ENCODE data around the gene CLEC10A. TPM values are rescaled to one million over a fixed set of nuclear protein-coding genes. Genes with fewer than 3 reads are reported as not detected.

The CLEC10A gene
- total RNA-seq, 1 experiment from 2014 or later = not detected

- Histone ChIP-seq H3K4me3 (no peak overlapping the region), H3K4me1 (replicated peaks) (no peaks in the 10 kb centered on the region), H3K27me3 (replicated peaks) (peaks cover 4% of the 10 kb centered on the region; the same call in 1 of the 2 replicates), H3K27ac (no peak overlapping the region), H3K36me3 (no peaks in the 10 kb centered on the region), H3K9me3 (replicated peaks) (no peaks in the 10 kb centered on the region)
- no peak for DNase-seq (ENCODE audit: low read depth in 1 of 2, low spot score in 2 of 2)
Observed at GRCh38 chr17:7113273-7114071, 33.4 kb upstream of the CLEC10A start.

DNA sequence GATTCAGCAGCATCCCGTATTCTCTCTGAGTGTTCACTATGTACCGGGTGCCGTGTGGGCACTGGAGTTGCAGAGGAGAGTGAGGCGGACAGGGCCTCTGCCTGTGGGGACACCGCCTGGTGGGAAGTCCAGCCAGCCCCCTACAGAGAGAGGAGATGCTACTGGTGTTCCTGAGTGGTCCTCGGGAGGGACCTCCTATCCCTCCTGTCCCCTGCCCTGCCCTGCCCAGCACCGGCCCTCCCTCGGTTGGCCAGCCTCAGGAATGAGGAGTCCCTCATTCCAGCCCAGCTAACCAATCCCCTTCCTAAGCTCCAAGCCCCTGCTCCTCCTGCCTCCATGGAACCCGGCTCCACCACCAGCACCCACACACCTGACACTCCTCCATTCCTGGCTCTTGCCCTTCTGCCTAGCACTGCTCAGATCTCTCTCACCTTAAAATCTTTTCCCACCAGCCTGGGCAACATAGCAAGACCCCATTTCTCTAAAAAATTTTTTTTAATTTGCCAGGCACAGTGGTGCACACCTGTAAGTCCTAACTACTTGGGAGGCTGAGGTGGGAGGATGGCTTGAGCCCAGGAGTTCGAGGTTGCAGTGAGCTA, 32.6 kb upstream of the CLEC10A start:
- no peak for DNase-seq (ENCODE audit: low read depth in 1 of 2, low spot score in 2 of 2)
- Histone ChIP-seq H3K4me3 (no peak overlapping the region), H3K27ac (no peak overlapping the region), H3K27me3 (replicated peaks) (0 out of 2 replicates have a peak, but pooled peaks cover 4% of the 10 kb centered on the region), H3K9me3 (replicated peaks) (no peaks in the 10 kb centered on the region), H3K36me3 (no peaks in the 10 kb centered on the region), H3K4me1 (replicated peaks) (no peaks in the 10 kb centered on the region)

DNA sequence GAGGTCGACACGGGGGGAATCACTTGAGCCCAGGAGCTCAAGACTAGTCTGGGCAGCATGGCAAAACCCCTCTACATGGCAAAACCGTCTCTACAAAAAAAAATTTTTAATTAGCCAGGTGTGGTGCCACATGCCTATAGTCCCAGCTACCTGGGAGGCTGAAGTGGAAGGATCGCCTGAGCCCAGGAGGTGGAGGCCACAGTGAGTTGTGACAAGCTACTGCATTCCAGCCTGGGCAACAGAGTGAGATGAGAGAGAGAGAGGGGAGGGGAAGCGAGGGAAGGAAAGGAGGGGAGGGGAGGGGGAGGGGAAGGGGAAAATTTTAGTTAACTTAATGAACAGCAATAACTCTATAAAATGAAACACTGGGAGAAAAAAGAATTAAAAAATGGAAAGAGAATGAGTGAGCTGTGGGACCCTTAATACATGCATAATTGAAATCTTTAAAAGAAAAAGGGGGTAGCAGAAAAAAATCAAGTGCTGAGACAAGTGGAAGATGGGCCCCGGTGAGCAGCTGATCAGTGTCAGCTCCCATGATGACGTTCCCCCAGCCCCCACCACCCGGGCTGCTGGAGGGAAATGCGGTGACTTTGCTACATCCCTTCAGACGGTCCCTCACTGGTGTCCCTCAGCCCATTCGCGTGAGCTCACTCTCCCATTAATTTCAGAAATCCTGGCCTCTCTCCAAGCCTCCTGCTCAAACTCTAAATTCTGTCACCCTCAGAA, 31.9 kb upstream of the CLEC10A start:
- DNase-seq (ENCODE audit: low read depth in 1 of 2, low spot score in 2 of 2) = no peak
- Histone ChIP-seq H3K4me1 (replicated peaks) (no peaks in the 10 kb centered on the region), H3K27me3 (replicated peaks) (0 out of 2 replicates have a peak, but pooled peaks cover 4% of the 10 kb centered on the region), H3K27ac (no peak overlapping the region), H3K36me3 (no peaks in the 10 kb centered on the region), H3K9me3 (replicated peaks) (no peaks in the 10 kb centered on the region), H3K4me3 (no peak overlapping the region)

GRCh38 chr17:7110617-7111306, 30.7 kb upstream of the CLEC10A start:
- Histone ChIP-seq H3K36me3 (no peaks in the 10 kb centered on the region), H3K4me3 (no peak overlapping the region), H3K27me3 (replicated peaks) (peaks cover 10% of the 10 kb centered on the region), H3K9me3 (replicated peaks) (no peaks in the 10 kb centered on the region), H3K4me1 (replicated peaks) (no peaks in the 10 kb centered on the region), H3K27ac (no peak overlapping the region)
- DNase-seq (ENCODE audit: low read depth in 1 of 2, low spot score in 2 of 2) = no peak

DNA sequence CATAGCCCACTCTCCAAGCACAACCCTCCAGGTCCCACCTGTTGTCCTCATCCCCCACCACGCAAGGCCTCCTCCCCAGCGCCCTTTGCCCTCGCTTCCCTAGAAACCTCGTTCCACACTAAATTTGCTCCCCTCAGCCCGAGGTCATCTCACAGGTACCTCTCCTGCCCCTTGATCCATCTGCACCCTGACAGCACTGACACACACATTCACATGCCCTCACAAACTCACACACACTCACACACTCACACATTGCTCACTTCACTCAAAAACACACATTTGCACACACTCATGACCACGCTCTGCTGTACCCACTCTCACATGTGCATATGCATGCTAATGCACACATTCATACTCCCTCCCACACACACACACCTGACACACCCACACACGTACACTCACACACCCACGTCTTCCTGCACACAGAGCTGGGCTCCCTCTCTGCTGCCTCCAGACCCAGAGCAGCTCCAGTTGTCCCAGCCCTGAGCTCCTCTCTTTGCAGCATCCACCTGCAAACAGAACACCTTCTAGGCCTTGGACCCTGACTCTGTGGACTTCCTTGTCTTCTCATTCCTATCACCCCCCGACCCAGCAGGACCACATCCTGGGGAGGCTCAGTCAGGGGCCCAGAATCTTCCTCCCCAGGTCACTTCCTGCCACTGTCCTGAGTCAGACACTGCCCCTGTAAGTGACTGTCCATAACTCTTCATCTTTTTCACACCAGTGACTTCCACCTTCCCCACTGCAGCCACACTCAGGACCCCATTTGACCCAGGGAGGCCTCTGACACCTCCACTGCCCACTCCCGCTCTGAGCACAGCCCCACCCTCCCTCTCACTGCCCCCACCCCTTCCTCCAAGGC, 29.6 kb upstream of the CLEC10A start:
- H3K4me3 ChIP-seq = no peak overlapping the region
- no peaks in the 10 kb centered on the region for H3K4me1 ChIP-seq (replicated peaks)
- no peak for DNase-seq (ENCODE audit: low read depth in 1 of 2, low spot score in 2 of 2)
- no peaks in the 10 kb centered on the region for H3K36me3 ChIP-seq
- no peaks in the 10 kb centered on the region for H3K9me3 ChIP-seq (replicated peaks)
- H3K27ac ChIP-seq = no peak overlapping the region
- peaks cover 10% of the 10 kb centered on the region for H3K27me3 ChIP-seq (replicated peaks)

DNA sequence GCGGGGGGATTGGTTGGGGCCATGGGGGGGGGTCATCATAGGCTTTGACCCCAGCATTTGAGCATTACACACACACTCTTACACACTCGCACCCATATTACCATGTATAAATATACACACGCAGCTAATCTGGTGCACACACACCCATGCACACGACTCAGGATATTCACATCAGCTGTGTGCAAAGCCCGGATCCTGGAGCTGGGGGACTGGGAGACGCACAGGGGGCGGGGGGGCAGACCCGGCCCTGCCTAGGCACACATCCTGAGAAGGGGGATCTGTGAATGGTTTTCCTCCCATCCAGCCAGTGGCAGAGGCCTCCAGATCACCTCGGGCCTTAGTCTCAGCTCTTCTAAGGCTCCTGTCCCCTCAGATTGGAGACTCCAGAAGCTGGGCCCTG, 28.9 kb upstream of the CLEC10A start:
- no peaks in the 10 kb centered on the region for H3K4me1 ChIP-seq (replicated peaks)
- H3K27ac ChIP-seq = no peak overlapping the region
- H3K36me3 ChIP-seq = no peaks in the 10 kb centered on the region
- DNase-seq (ENCODE audit: low read depth in 1 of 2, low spot score in 2 of 2) = no peak
- H3K4me3 ChIP-seq = no peak overlapping the region
- no peaks in the 10 kb centered on the region for H3K9me3 ChIP-seq (replicated peaks)
- peaks cover 10% of the 10 kb centered on the region for H3K27me3 ChIP-seq (replicated peaks)

GRCh38 chr17:7108560-7108925, 28.5 kb upstream of the CLEC10A start:
- no peak for DNase-seq (ENCODE audit: low read depth in 1 of 2, low spot score in 2 of 2)
- H3K36me3 ChIP-seq = no peaks in the 10 kb centered on the region

DNA sequence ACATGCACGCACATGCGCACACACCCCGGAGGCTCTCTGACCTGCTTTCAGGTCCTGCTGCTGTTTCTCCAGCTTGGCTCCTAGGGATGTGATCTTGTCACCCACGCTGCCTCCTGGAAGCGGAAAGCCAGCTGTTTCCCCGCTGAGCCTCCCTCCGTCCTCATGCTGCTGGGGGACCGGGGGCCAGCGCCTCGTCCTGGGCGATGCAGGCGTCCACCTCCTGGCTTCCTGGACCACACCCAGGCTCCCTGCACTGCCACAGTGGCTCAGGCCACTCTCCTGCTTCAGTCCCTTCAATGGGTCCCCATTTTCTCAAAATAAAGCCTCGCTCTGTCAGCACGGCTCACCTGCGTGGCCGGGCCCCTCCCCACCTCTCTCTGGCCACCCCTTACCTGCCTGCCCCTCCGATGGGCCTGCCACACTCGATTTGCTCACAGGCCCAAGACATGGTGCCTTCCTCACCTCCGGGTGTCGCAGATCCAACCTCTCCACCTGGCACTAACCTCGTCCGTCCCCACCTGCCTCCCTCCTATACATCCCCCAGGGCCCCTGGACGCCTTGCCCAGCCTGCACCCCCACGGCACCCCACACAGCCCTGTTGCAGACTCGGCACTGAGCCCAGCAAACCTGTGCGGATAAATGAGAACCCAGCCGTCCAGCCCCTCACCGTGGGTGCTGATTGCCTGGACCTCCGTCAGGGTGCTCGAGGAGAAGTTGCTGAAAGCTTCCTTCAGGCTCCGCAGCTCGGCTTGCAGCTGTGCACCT, 27.9 kb upstream of the CLEC10A start:
- H3K27ac ChIP-seq = no peak overlapping the region
- H3K4me3 ChIP-seq = no peak overlapping the region
- no peak for DNase-seq (ENCODE audit: low read depth in 1 of 2, low spot score in 2 of 2)
- H3K9me3 ChIP-seq (replicated peaks) = no peaks in the 10 kb centered on the region
- peaks cover 17% of the 10 kb centered on the region for H3K27me3 ChIP-seq (replicated peaks)
- no peaks in the 10 kb centered on the region for H3K4me1 ChIP-seq (replicated peaks)
- H3K36me3 ChIP-seq = no peaks in the 10 kb centered on the region

More at GRCh38 chr17:7108560-7108925, 28.5 kb upstream of the CLEC10A start:
- no peak overlapping the region for H3K27ac ChIP-seq
- H3K4me3 ChIP-seq = no peak overlapping the region
- peaks cover 11% of the 10 kb centered on the region for H3K27me3 ChIP-seq (replicated peaks)
- no peaks in the 10 kb centered on the region for H3K4me1 ChIP-seq (replicated peaks)
- no peaks in the 10 kb centered on the region for H3K9me3 ChIP-seq (replicated peaks)

DNA sequence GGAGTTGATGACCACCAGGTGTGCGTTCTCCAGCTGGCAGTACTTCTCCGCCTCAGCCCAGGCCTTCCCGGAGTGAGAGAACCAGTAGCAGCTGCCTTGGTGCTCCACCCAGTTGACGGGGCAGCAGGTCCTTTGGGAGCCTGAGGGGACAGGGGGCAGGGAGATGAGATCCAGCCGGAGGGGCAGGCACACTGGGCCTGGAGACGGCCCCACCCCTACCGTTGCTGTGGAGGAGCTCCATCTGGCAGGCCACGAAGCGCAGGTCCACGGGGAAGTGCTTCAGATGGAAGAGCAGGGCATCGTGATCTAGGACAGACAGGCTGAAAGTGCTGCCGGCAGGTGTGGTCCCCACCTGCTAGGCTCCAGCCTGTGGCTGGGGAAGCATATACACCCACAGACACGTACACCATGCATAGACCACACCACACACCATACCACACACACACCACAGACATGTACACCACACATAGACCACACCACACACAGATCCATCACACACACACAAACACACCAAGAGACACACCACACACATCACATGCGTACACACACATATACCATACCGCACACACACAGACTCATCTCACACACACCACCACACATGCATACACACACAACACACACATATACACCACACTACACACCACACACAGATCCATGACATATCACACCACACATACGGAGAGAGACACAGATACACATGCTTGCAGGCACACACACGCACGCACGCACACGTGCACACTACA, 27.1 kb upstream of the CLEC10A start:
- Histone ChIP-seq H3K27me3 (replicated peaks) (peaks cover 25% of the 10 kb centered on the region), H3K27ac (no peak overlapping the region), H3K9me3 (replicated peaks) (no peaks in the 10 kb centered on the region), H3K4me3 (no peak overlapping the region), H3K36me3 (no peaks in the 10 kb centered on the region), H3K4me1 (replicated peaks) (no peaks in the 10 kb centered on the region)
- DNase-seq (ENCODE audit: low read depth in 1 of 2, low spot score in 2 of 2) = no peak

- DNase-seq (ENCODE audit: low read depth in 1 of 2, low spot score in 2 of 2) = no peak
- peaks cover 49% of the 10 kb centered on the region for H3K27me3 ChIP-seq (replicated peaks)
- H3K36me3 ChIP-seq = no peaks in the 10 kb centered on the region
- H3K4me3 ChIP-seq = no peak overlapping the region
- H3K9me3 ChIP-seq (replicated peaks) = no peaks in the 10 kb centered on the region
- H3K27ac ChIP-seq = no peak overlapping the region
- H3K4me1 ChIP-seq (replicated peaks) = no peaks in the 10 kb centered on the region
Observed at GRCh38 chr17:7102421-7102820, 22.4 kb upstream of the CLEC10A start.

- Histone ChIP-seq H3K9me3 (replicated peaks) (no peaks in the 10 kb centered on the region), H3K27ac (no peak overlapping the region), H3K4me3 (no peak overlapping the region), H3K36me3 (no peaks in the 10 kb centered on the region), H3K27me3 (replicated peaks) (peaks cover 49% of the 10 kb centered on the region), H3K4me1 (replicated peaks) (no peaks in the 10 kb centered on the region)
- DNase-seq (ENCODE audit: low read depth in 1 of 2, low spot score in 2 of 2) = no peak
Observed at GRCh38 chr17:7101531-7101930, 21.5 kb upstream of the CLEC10A start.
